Right lung (tissue), 5 donors: ENCODE measurements around the gene FOLR2. TPM values are rescaled to one million over a fixed set of nuclear protein-coding genes. Genes with fewer than 3 reads are reported as not detected.

Experiments
- DNase-seq, 2 donors: peaks; one replicate each; pipeline ENCODE4 v3.0.0-alpha.2; 2013
- polyA plus RNA-seq, 5 donors: library from polyadenylated mRNA; unstranded; fragments of 120-200 nt; gene quantifications; one replicate each; pipeline versions ENCODE4 v1.2.1 to v1.2.3, GENCODE V29; 2013; ENCODE audit warnings: inconsistent platforms in 1 of 5, low replicate concordance in 1 of 5; ENCODE audit not compliant: insufficient read length in 5 of 5, insufficient read depth in 1 of 5

Gene FOLR2
- polyA plus RNA-seq, 5 donors = 14.5 to 21.6 (median 16.9) TPM

GRCh38 chr11:72229336-72229924 lies 12.8 kb downstream of the FOLR2 start:
- DNase-seq = no peak

- no peak for DNase-seq
These were observed 13.6 kb downstream of the FOLR2 start for GRCh38 chr11:72229925-72230763.

- no peak for DNase-seq
These were observed 14.3 kb downstream of the FOLR2 start for GRCh38 chr11:72230764-72231365.

- DNase-seq = no peak
These were observed 15.0 kb downstream of the FOLR2 start for GRCh38 chr11:72231396-72232259.

GRCh38 chr11:72232260-72233055 lies 15.9 kb downstream of the FOLR2 start:
- no peak for DNase-seq

- no peak for DNase-seq
These were observed 16.6 kb downstream of the FOLR2 start for GRCh38 chr11:72233056-72233772.

GRCh38 chr11:72233773-72234513 lies 17.3 kb downstream of the FOLR2 start:
- DNase-seq = no peak

- no peak for DNase-seq
These were observed 17.9 kb downstream of the FOLR2 start for GRCh38 chr11:72234514-72234830.

GRCh38 chr11:72234920-72235319 lies 18.3 kb downstream of the FOLR2 start:
- DNase-seq = no peak

- DNase-seq = no peak
These were observed 18.9 kb downstream of the FOLR2 start for GRCh38 chr11:72235351-72236057.

GRCh38 chr11:72236083-72236697 lies 19.6 kb downstream of the FOLR2 start:
- no peak for DNase-seq

- no peak for DNase-seq
These were observed 20.1 kb downstream of the FOLR2 start for GRCh38 chr11:72236774-72237111.

GRCh38 chr11:72237112-72237931 lies 20.7 kb downstream of the FOLR2 start:
- no peak for DNase-seq

- DNase-seq = peak; percentile 48 to 52
These were observed 21.5 kb downstream of the FOLR2 start for GRCh38 chr11:72238040-72238450.

- DNase-seq = no peak
These were observed 22.1 kb downstream of the FOLR2 start for GRCh38 chr11:72238492-72239312.

GRCh38 chr11:72239313-72239848 lies 22.8 kb downstream of the FOLR2 start:
- peak; percentile 55 to 56 for DNase-seq
